GM23248 (cell line): ENCODE results near the gene RRAGC.

Experiments used
- EZH2 ChIP-seq: fragments of 200-600 bp; sonication (generic); IDR thresholded peaks from 2 replicates; pipeline ENCODE4 v1.6.1; 2018; ENCODE audit warnings: antibody characterized with exemption, mild to moderate bottlenecking; ENCODE audit not compliant: insufficient read depth, poor library complexity, severe bottlenecking
- EZH2phosphoT487 ChIP-seq: fragments of 200-600 bp; sonication (generic); IDR thresholded peaks from 2 replicates; pipeline ENCODE4 v1.6.1; 2018; ENCODE audit warnings: antibody characterized with exemption, moderate library complexity, mild to moderate bottlenecking, low read depth; ENCODE audit not compliant: insufficient read depth

DNA sequence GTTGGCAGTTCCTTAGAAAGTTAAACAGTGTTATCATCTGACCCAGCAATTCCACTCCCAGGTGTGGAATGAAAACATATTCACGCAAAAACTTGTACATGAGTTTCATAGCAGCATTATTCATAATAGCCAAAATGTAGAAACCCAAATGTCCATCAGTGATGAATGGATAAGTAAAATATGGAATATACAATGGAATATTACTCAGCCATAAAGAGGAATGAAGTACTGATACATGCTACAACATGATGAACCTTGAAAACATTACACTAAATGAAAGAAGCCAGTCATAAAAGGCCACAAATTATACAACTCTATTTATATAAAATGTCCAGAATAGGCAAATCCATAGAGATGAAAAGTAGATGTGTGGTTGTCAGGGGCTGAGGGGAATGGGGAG, 53.5 kb downstream of the RRAGC start:
- no peak for TF ChIP-seq EZH2phosphoT487
- no peak for TF ChIP-seq EZH2
